Lung (tissue), 12 donors: Measurements from ENCODE around the gene CCT5. TPM values are rescaled to one million over a fixed set of nuclear protein-coding genes. Genes with fewer than 3 reads are reported as not detected.
A peak's percentile ranks its signal among the peaks of the same experiment; 100 is the strongest.
"Not testable (repeated sequence)": the region's sequence is repeated elsewhere in the genome, so short reads cannot be mapped to it uniquely, and the experiment has no call there.

ENCODE experiments used
- ATAC-seq: fragments of 200-7000 bp; cut with Tn5 transposase; one replicate; pipeline ENCODE4 v1.9.1; 2020; ENCODE audit warnings: moderate number of reproducible peaks; ENCODE audit not compliant: insufficient read depth, low FRiP score
- DNase-seq, 3 donors: peaks; one replicate each; pipeline ENCODE4 v3.0.0-alpha.2; 2013 to 2017
- H3K27ac ChIP-seq, 2 donors: one replicate each; pipeline ENCODE4 v1.5.1; 2013; ENCODE audit warnings: mild to moderate bottlenecking in 2 of 2, moderate library complexity in 2 of 2, control low read depth in 1 of 2, inconsistent platforms in 1 of 2, low read depth in 1 of 2, low read length in 1 of 2
- H3K27me3 ChIP-seq, 3 donors: one replicate each; pipeline ENCODE4 v1.5.1; 2013; ENCODE audit warnings: low read length in 2 of 3; ENCODE audit not compliant: control insufficient read depth in 3 of 3, insufficient read depth in 3 of 3
- H3K36me3 ChIP-seq, 4 donors: one replicate each; pipeline ENCODE4 v1.5.1; 2013; ENCODE audit warnings: low read length in 4 of 4, mild to moderate bottlenecking in 1 of 4, moderate library complexity in 1 of 4; ENCODE audit not compliant: control insufficient read depth in 4 of 4, insufficient read depth in 4 of 4
- H3K4me1 ChIP-seq, 5 donors: one replicate each; pipeline ENCODE4 v1.5.1; 2013; ENCODE audit warnings: low read length in 5 of 5, mild to moderate bottlenecking in 2 of 5, moderate library complexity in 1 of 5; ENCODE audit not compliant: control insufficient read depth in 5 of 5, insufficient read depth in 5 of 5
- H3K4me3 ChIP-seq: one replicate; pipeline ENCODE4 v1.5.1; 2013; ENCODE audit warnings: mild to moderate bottlenecking, control low read depth, moderate library complexity
- H3K9ac ChIP-seq, 2 donors: one replicate each; pipeline ENCODE4 v1.5.1; 2013; ENCODE audit warnings: low read length in 2 of 2, control low read depth in 1 of 2; ENCODE audit not compliant: insufficient read depth in 1 of 2
- H3K9me3 ChIP-seq, 4 donors: one replicate each; pipeline ENCODE4 v1.5.1; 2013; ENCODE audit warnings: low read length in 3 of 4, mild to moderate bottlenecking in 1 of 4, moderate library complexity in 1 of 4; ENCODE audit not compliant: control insufficient read depth in 4 of 4, insufficient read depth in 3 of 4
- WGBS, 2 donors: extraction: QIAGEN DNeasy Blood & Tissue Kit; methylation state at CpG; one replicate each; pipeline ENCODE4 v1.1.7; 2013; 5-methylcytosine and 5-hydroxymethylcytosine counted together
- polyA plus RNA-seq, 2 donors: library from polyadenylated mRNA; stranded (reverse); fragments of 200-250 nt; gene quantifications; one replicate each; pipeline ENCODE4 v1.2.1, GENCODE V29; 2013
- total RNA-seq, 2 donors: library from RNA; depleted of rRNA in 1 of 2; stranded (reverse); fragments of >200 nt in 1 of 2; gene quantifications; one replicate each; pipeline ENCODE4 v1.2.1, GENCODE V29; 2014 to 2021
- TF ChIP-seq, protein P1 (sequence below): IDR thresholded peaks from 2 replicates; pipeline ENCODE4 v1.5.1; 2012; ENCODE audit warnings: mild to moderate bottlenecking; ENCODE audit errors: control extremely low read depth, extremely low read depth
- donor health status: control.
- donor health status: control.
- donor health status: Bipolar disorder and iron deficiency.
- donor health status: healthy.
- donor health status: DM: yes; HTN: yes; CAD: no.

CCT5 gene
- total and polyA plus RNA-seq, 4 donors = 127 to 257 (median 155) TPM

DNA sequence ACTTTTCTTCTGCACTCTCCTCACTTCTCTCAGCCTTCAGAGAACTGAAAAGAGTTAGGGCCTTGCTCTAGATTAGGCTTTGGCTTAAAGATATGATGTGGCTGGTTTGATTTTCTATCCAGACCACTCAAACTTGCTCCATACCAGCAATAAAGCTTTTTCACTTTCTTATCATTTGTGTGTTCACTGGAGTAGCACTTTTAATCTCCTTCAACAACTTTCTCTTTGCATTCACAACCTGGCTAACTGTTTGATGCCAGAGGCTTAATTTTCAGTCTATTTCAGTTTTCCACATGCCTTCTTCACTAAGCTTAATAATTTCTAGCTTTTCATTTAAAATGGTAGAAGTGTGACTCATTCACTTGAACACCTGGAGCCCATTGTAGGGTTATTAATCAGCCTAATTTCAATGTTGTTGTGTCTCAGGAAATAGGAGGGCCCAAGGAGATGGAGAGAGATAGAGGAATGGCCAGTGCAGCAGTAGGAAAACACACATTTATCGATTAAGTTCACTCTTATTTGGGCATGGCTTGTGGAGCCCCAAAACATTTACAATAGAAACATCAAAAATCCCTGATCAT, 6.3 kb upstream of the CCT5 start:
- no peaks in the 10 kb centered on the region for H3K27me3 ChIP-seq
- TF ChIP-seq, protein P1, sequence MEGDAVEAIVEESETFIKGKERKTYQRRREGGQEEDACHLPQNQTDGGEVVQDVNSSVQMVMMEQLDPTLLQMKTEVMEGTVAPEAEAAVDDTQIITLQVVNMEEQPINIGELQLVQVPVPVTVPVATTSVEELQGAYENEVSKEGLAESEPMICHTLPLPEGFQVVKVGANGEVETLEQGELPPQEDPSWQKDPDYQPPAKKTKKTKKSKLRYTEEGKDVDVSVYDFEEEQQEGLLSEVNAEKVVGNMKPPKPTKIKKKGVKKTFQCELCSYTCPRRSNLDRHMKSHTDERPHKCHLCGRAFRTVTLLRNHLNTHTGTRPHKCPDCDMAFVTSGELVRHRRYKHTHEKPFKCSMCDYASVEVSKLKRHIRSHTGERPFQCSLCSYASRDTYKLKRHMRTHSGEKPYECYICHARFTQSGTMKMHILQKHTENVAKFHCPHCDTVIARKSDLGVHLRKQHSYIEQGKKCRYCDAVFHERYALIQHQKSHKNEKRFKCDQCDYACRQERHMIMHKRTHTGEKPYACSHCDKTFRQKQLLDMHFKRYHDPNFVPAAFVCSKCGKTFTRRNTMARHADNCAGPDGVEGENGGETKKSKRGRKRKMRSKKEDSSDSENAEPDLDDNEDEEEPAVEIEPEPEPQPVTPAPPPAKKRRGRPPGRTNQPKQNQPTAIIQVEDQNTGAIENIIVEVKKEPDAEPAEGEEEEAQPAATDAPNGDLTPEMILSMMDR = no peak
- H3K27ac ChIP-seq = no peak overlapping the region
- no peaks in the 10 kb centered on the region for H3K9me3 ChIP-seq
- H3K4me3 ChIP-seq = no peak overlapping the region
- DNase-seq = peak in 1 of 3 donors; percentile 48
- no peak overlapping the region for H3K9ac ChIP-seq
- ATAC-seq = no peak
- peaks cover 0 to 7% (median 0%) of the 10 kb centered on the region in 5 donors for H3K4me1 ChIP-seq
- 76 to 78% methylated on average over 1 of the region's 1 CpG for WGBS, 2 donors
- H3K36me3 ChIP-seq = no peaks in the 10 kb centered on the region

DNA sequence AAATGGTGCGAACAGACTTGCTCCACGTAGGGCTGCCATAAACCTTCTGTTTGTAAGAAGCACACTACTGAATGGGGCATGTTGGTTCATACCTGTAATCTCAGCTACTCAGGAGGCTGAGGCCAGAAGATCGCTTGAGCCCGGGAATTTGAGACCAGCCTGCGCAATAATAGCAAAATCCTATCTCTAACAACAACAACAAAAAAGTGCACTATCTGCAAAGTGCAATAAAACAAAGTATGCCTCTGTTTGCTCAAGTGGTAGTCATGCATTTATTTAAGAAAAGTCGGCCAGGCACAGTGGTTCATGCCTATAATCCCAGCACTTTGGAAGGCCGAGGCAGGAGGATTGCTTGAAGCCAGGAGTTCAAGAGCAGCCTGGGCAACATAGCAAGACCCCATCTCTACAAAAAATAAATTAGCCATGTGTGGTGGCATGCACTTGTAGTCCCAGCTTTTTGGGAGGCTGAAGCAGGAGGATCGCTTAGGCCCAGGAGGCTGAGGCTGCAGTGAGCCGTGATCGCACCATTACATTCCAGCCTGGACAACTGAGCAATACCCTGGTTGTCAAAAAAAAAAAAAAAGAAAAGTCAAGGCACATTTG, 5.6 kb upstream of the CCT5 start:
- H3K36me3 ChIP-seq = no peaks in the 10 kb centered on the region
- no peak for DNase-seq
- H3K27ac ChIP-seq = no peak overlapping the region
- no peak for ATAC-seq
- no peak overlapping the region for H3K9ac ChIP-seq
- TF ChIP-seq, protein P1 = no peak
- no peak overlapping the region for H3K4me3 ChIP-seq
- no peaks in the 10 kb centered on the region for H3K27me3 ChIP-seq
- no peaks in the 10 kb centered on the region for H3K9me3 ChIP-seq
- WGBS, 2 donors = 94 to 95% methylated on average over 10 of the region's 10 CpGs
- H3K4me1 ChIP-seq = peaks cover 0 to 10% (median 0%) of the 10 kb centered on the region in 5 donors

DNA sequence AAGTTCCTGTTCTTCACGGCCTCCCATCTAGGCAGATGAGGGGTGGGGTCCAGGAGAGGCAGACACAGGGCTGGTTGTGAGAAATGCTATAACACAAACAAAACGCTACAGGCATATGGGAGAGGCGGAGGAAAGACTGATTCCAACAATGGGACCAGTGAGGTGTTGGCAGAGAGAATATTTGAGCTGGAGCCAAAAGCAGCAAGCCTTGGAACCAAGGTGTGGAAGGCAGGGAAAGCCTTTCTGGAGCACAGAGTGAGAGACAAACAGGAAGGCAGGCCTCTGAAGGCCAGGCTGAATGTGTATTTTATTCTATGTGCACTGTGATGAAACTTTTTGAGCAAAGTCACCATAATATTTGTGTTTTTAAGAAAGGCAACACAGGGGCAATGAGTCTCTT, 3.3 kb upstream of the CCT5 start:
- Histone ChIP-seq H3K4me1 (peaks cover 2 to 18% (median 8%) of the 10 kb centered on the region in 5 donors), H3K9me3 (no peaks in the 10 kb centered on the region), H3K4me3 (no peak overlapping the region), H3K9ac (no peak overlapping the region), H3K27me3 (no peaks in the 10 kb centered on the region), H3K27ac (no peak overlapping the region), H3K36me3 (no peaks in the 10 kb centered on the region)
- DNase-seq (no peak), ATAC-seq (no peak)
- 81 to 91% methylated on average over 3 of the region's 3 CpGs for WGBS, 2 donors
- TF ChIP-seq, protein P1 = no peak

DNA sequence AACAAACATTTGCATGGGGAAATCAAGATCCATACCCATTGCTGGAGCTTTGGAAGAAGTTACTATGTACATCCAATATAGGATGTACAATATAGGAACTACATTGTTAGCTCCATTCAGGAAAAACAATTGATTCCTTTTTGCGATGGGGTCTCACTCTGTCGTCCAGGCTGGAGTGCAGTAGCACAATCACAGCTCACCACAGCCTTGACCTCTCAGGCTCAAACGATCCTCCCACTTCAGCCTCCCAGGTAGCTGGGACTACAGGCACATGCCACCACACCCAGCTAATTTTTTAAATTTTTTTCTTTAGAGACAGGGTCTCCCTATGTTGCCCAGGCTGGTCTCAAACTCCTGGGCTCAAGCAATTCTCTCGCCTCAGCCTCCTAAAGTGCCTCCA, 2.9 kb upstream of the CCT5 start:
- H3K36me3 ChIP-seq, H3K27ac ChIP-seq, H3K27me3 ChIP-seq, H3K9me3 ChIP-seq, H3K9ac ChIP-seq, DNase-seq, ATAC-seq, H3K4me3 ChIP-seq: not testable (repeated sequence)
- peaks cover 4 to 22% (median 11%) of the 10 kb centered on the region in 5 donors for H3K4me1 ChIP-seq
- WGBS, 2 donors = 92 to 95% methylated on average over 4 of the region's 4 CpGs
